SU-DHL-6 (cell line): ENCODE data around the gene ERAL1.

ENCODE experiments used
- H2AFZ ChIP-seq: fragments of 200-600 bp; sonication (generic); 2 replicates; pipeline ENCODE4 v1.6.1; 2014; ENCODE audit warnings: low read depth, mild to moderate bottlenecking, moderate library complexity, mixed read lengths, antibody characterized with exemption, low read length; ENCODE audit not compliant: severe bottlenecking
- H3F3A ChIP-seq: fragments of 200-600 bp; shearing (Covaris generic); 2 replicates; pipeline ENCODE4 v1.6.0; 2016; ENCODE audit warnings: antibody characterized with exemption, mild to moderate bottlenecking; ENCODE audit not compliant: insufficient read depth
- H3K27ac ChIP-seq: fragments of 200-600 bp; sonication (generic); 2 replicates; pipeline ENCODE4 v1.5.1; 2016; ENCODE audit warnings: low read depth, mild to moderate bottlenecking, low read length, moderate library complexity, mixed read lengths
- H3K27me3 ChIP-seq: fragments of 200-600 bp; sonication (generic), shearing (Covaris generic); 2 replicates; pipeline ENCODE4 v1.6.0; 2014; ENCODE audit warnings: mild to moderate bottlenecking, low read length
- H3K36me3 ChIP-seq: fragments of 200-600 bp; sonication (generic); 2 replicates; pipeline ENCODE4 v1.6.1; 2014; ENCODE audit warnings: mild to moderate bottlenecking, low read length, mixed read lengths
- H3K4me2 ChIP-seq: fragments of 300-600, 200-600 bp; shearing (Covaris generic), sonication (generic); 2 replicates; pipeline ENCODE4 v1.6.0; 2014; ENCODE audit warnings: low read length, low read depth, mild to moderate bottlenecking; ENCODE audit not compliant: poor library complexity, severe bottlenecking
- H3K4me3 ChIP-seq: fragments of 200-600 bp; sonication (generic); 2 replicates; pipeline ENCODE4 v1.5.1; 2014; ENCODE audit warnings: antibody characterized with exemption, low read length, mild to moderate bottlenecking, mixed read lengths; ENCODE audit not compliant: insufficient read depth, poor library complexity, severe bottlenecking
- H3K79me2 ChIP-seq: fragments of 200-600 bp; sonication (generic); 2 replicates; pipeline ENCODE4 v1.6.1; 2014; ENCODE audit warnings: mild to moderate bottlenecking, low read length, moderate library complexity; ENCODE audit not compliant: insufficient read depth
- H3K9ac ChIP-seq: fragments of 200-600 bp; sonication (generic); 2 replicates; pipeline ENCODE4 v1.7.0; 2014; ENCODE audit warnings: mild to moderate bottlenecking, low read length
- H3K9me2 ChIP-seq: fragments of 200-600 bp; sonication (generic); replicated peaks from 2 replicates; pipeline ENCODE4 v1.6.1; 2014; ENCODE audit warnings: low read length; ENCODE audit not compliant: insufficient read depth
- H3K9me3 ChIP-seq: fragments of 200-600 bp; sonication (generic); 2 replicates; pipeline ENCODE4 v1.6.1; 2014; ENCODE audit warnings: low read length, mixed read lengths; ENCODE audit not compliant: insufficient read depth
- H4K20me1 ChIP-seq: fragments of 200-600 bp; sonication (generic); 2 replicates; pipeline ENCODE4 v1.6.1; 2014; ENCODE audit warnings: low read depth, mild to moderate bottlenecking, antibody characterized with exemption, low read length, moderate library complexity, mixed read lengths
- CTCF ChIP-seq: fragments of 200-600 bp; sonication (generic); IDR thresholded peaks from one replicate; pipeline ENCODE4 v1.5.1; 2017; ENCODE audit warnings: antibody characterized with exemption, mild to moderate bottlenecking, low read length, moderate library complexity; ENCODE audit not compliant: insufficient read depth, poor library complexity, severe bottlenecking
- EZH2phosphoT487 ChIP-seq: fragments of 200-600 bp; sonication (generic), shearing (Covaris generic); conservative IDR thresholded peaks from 2 replicates; pipeline ENCODE4 v1.6.1; 2018; ENCODE audit warnings: mild to moderate bottlenecking, antibody characterized with exemption, low read length, moderate library complexity, mixed read lengths

The ERAL1 gene

GRCh38 chr17:28871056-28871579 is 16.3 kb downstream of the ERAL1 start:
- no peaks in the 10 kb centered on the region for H3K9me3 ChIP-seq
- no peaks in the 10 kb centered on the region for H4K20me1 ChIP-seq
- no peak overlapping the region for H3K4me3 ChIP-seq
- H3K9me2 ChIP-seq = no peaks in the 10 kb centered on the region
- no peak overlapping the region for H2AFZ ChIP-seq
- H3K27me3 ChIP-seq = no peaks in the 10 kb centered on the region
- no peak overlapping the region for H3K27ac ChIP-seq
- H3K79me2 ChIP-seq = no peaks in the 10 kb centered on the region
- H3K9ac ChIP-seq = no peak overlapping the region
- H3F3A ChIP-seq = no peaks in the 10 kb centered on the region
- H3K36me3 ChIP-seq = no peaks in the 10 kb centered on the region
- no peak for TF ChIP-seq EZH2phosphoT487
- TF ChIP-seq CTCF = no peak
- H3K4me2 ChIP-seq = no peak overlapping the region

- no peaks in the 10 kb centered on the region for H3K9me2 ChIP-seq
- H3K9ac ChIP-seq = no peak overlapping the region
- no peaks in the 10 kb centered on the region for H3K9me3 ChIP-seq
- H3K27ac ChIP-seq = no peak overlapping the region
- H3K79me2 ChIP-seq = no peaks in the 10 kb centered on the region
- no peak overlapping the region for H3K4me3 ChIP-seq
- H3K27me3 ChIP-seq = no peaks in the 10 kb centered on the region
- no peak overlapping the region for H2AFZ ChIP-seq
- H3K36me3 ChIP-seq = 0 out of 2 replicates have a peak, but pooled peaks cover 4% of the 10 kb centered on the region
- no peak for TF ChIP-seq EZH2phosphoT487
- TF ChIP-seq CTCF = no peak
- H3F3A ChIP-seq = no peaks in the 10 kb centered on the region
- H3K4me2 ChIP-seq = no peak overlapping the region
- no peaks in the 10 kb centered on the region for H4K20me1 ChIP-seq
These were observed 19.0 kb downstream of the ERAL1 start for GRCh38 chr17:28873839-28874238.

- TF ChIP-seq CTCF (no peak), EZH2phosphoT487 (no peak)
- Histone ChIP-seq H3F3A (no peaks in the 10 kb centered on the region), H3K9me3 (no peaks in the 10 kb centered on the region), H3K27me3 (no peaks in the 10 kb centered on the region), H3K79me2 (no peaks in the 10 kb centered on the region), H3K9me2 (no peaks in the 10 kb centered on the region), H3K4me2 (no peak overlapping the region), H3K36me3 (0 out of 2 replicates have a peak, but pooled peaks cover 4% of the 10 kb centered on the region), H2AFZ (no peak overlapping the region), H4K20me1 (no peaks in the 10 kb centered on the region), H3K9ac (no peak overlapping the region), H3K4me3 (no peak overlapping the region), H3K27ac (no peak overlapping the region)
These were observed 19.9 kb downstream of the ERAL1 start for GRCh38 chr17:28874750-28875149.
